Measurements from ENCODE around the gene PDCD1LG2. TPM values are rescaled to one million over a fixed set of nuclear protein-coding genes. Genes with fewer than 3 reads are reported as not detected.

Gene PDCD1LG2
- total RNA-seq, 2 donors from 2014 or later: 1.4 TPM; not detected in 1

DNA sequence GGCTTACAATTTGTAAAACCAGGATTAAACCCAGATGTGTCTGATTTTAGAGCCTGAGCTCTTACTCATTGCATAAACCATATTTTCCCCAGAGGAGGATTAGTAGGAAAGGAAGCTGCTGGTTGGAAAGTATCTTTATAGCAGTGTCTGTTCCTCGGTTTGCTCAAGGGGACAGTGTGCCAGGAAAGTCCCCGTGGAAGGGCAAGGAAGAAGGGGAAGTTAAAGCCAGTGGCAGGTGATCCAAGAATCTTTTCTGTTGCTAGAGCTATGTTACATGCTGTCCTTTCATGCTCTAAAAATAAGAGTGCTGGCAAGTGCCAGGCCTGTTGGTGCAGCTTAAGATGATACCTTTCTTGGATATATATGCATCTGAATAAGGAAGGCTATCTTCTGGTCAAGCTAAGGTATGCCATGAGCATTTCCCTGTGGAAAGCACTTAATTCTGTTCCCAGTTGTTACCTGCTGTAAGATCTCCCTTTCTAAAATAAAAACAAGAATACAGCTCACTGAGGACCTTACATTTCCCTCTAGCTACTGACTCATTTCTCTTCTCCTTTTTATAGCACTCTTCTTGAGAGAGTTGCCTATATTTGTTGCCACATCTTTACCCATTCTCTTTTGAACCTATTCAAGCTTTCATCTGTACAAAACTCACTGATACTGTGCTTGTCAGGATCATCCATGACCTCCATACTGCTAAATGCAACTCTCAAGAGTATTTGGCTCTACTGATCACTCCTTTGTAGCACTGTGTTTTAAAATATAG lies 8.0 kb downstream of the PDCD1LG2 start:
- 43% methylated on average over 2 of the region's 2 CpGs for WGBS
- no peaks in the 10 kb centered on the region for H3K4me1 ChIP-seq (replicated peaks)
- H3K27me3 ChIP-seq (replicated peaks; ENCODE audit: insufficient read depth): no peaks in the 10 kb centered on the region
- no peak overlapping the region for H3K27ac ChIP-seq
- DNase-seq (ENCODE audit: low spot score): no peak
- H3K36me3 ChIP-seq: no peaks in the 10 kb centered on the region
- H3K4me3 ChIP-seq: no peak overlapping the region
- intact Hi-C loops (cut with DNase I): no loop called here
- H3K9me3 ChIP-seq: no peaks in the 10 kb centered on the region
- TF ChIP-seq POLR2AphosphoS5 (IDR thresholded peaks at IDR 0.05) (no peak), POLR2A (IDR thresholded peaks at IDR 0.05) (no peak)
- TF ChIP-seq, protein P1, sequence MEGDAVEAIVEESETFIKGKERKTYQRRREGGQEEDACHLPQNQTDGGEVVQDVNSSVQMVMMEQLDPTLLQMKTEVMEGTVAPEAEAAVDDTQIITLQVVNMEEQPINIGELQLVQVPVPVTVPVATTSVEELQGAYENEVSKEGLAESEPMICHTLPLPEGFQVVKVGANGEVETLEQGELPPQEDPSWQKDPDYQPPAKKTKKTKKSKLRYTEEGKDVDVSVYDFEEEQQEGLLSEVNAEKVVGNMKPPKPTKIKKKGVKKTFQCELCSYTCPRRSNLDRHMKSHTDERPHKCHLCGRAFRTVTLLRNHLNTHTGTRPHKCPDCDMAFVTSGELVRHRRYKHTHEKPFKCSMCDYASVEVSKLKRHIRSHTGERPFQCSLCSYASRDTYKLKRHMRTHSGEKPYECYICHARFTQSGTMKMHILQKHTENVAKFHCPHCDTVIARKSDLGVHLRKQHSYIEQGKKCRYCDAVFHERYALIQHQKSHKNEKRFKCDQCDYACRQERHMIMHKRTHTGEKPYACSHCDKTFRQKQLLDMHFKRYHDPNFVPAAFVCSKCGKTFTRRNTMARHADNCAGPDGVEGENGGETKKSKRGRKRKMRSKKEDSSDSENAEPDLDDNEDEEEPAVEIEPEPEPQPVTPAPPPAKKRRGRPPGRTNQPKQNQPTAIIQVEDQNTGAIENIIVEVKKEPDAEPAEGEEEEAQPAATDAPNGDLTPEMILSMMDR (IDR thresholded peaks at IDR 0.05): no peak

DNA sequence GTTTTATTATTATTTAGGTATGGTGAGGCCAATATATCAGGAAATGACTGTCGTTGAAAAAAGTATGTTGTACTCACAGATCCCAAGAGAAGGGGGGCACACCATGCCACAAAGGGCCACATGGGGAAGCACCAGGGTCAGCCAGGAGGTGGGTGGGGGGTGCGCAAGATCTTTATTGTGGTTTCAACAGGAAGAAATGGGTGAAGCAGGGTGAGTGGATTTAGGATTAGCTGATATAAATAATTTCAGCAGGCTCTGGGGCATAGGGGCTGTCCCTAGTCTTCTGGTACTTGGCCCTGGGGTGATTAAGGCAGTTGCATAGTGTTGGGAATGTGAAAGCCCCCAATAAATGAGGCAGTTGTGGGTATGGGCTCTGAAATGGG lies 8.6 kb downstream of the PDCD1LG2 start:
- DNase-seq (ENCODE audit: low spot score): no peak
- Histone ChIP-seq H3K27me3 (replicated peaks; ENCODE audit: insufficient read depth) (no peaks in the 10 kb centered on the region), H3K36me3 (no peaks in the 10 kb centered on the region), H3K27ac (no peak overlapping the region), H3K9me3 (no peaks in the 10 kb centered on the region), H3K4me3 (no peak overlapping the region), H3K4me1 (replicated peaks) (no peaks in the 10 kb centered on the region)
- no peak for TF ChIP-seq POLR2AphosphoS5 (IDR thresholded peaks at IDR 0.05)
- TF ChIP-seq POLR2A (IDR thresholded peaks at IDR 0.05): no peak
- TF ChIP-seq, protein P1 (IDR thresholded peaks at IDR 0.05): no peak
- 63% methylated on average over 2 of the region's 2 CpGs for WGBS
- intact Hi-C loops (cut with DNase I): no loop called here

- intact Hi-C loops (cut with DNase I): no loop called here
- no peaks in the 10 kb centered on the region for H3K4me1 ChIP-seq (replicated peaks)
Observed at GRCh38 chr9:5524090-5524489, 13.8 kb downstream of the PDCD1LG2 start.

DNA sequence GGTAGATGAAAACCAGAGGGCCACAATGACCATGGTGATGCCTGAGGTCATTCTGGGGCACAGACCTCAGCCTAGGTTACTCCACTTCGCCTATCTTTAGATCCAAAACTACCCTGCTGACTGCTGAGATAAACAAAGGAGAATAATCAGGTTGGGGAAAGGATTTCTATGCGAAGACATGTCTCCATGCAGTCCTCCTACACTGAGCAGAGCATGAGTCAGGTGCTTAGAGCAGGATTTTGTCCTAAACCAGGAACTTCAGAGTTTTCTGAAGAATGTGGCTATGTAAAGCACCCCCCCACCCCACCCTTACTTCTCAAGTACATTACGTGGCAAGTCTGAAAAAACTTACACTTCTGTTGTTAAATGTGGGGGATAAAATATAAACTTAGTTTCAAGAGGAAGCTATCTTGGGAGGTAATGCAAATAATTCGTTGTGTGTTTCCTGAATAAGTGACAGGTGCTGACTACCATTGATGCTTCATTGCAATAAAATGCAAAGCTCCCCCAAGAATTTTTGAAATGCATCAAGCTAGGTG lies 19.4 kb downstream of the PDCD1LG2 start:
- no peaks in the 10 kb centered on the region for H3K36me3 ChIP-seq
- no peak overlapping the region for H3K4me3 ChIP-seq
- intact Hi-C loops (cut with DNase I): no loop called here
- no peaks in the 10 kb centered on the region for H3K27me3 ChIP-seq (replicated peaks; ENCODE audit: insufficient read depth)
- no peaks in the 10 kb centered on the region for H3K4me1 ChIP-seq (replicated peaks)
- H3K27ac ChIP-seq: no peak overlapping the region
- TF ChIP-seq, protein P1 (IDR thresholded peaks at IDR 0.05): no peak
- DNase-seq (ENCODE audit: low spot score): no peak
- H3K9me3 ChIP-seq: no peaks in the 10 kb centered on the region
- WGBS: 71% methylated on average over 4 of the region's 4 CpGs

More at GRCh38 chr9:5524090-5524489, 13.8 kb downstream of the PDCD1LG2 start:
- Histone ChIP-seq H3K4me3 (no peak overlapping the region), H3K9me3 (no peaks in the 10 kb centered on the region), H3K36me3 (no peaks in the 10 kb centered on the region), H3K27ac (no peak overlapping the region), H3K27me3 (replicated peaks; ENCODE audit: insufficient read depth) (no peaks in the 10 kb centered on the region)
- WGBS: 81% methylated on average over 4 of the region's 4 CpGs
- no peak for DNase-seq (ENCODE audit: low spot score)
- no peak for TF ChIP-seq POLR2A (IDR thresholded peaks at IDR 0.05)
- TF ChIP-seq, protein P1 (IDR thresholded peaks at IDR 0.05): no peak
- no peak for TF ChIP-seq POLR2AphosphoS5 (IDR thresholded peaks at IDR 0.05)
